ENCODE data around the gene TBCB.
A peak's percentile ranks its signal among the peaks of the same experiment; 100 is the strongest.
"Not testable (repeated sequence)": the region's sequence is repeated elsewhere in the genome, so short reads cannot be mapped to it uniquely, and the experiment has no call there.

The TBCB gene, protein sequence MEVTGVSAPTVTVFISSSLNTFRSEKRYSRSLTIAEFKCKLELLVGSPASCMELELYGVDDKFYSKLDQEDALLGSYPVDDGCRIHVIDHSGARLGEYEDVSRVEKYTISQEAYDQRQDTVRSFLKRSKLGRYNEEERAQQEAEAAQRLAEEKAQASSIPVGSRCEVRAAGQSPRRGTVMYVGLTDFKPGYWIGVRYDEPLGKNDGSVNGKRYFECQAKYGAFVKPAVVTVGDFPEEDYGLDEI
- 32.6 to 54.3 (median 49.6) reads per million in 4 donors for total RNA-seq

DNA sequence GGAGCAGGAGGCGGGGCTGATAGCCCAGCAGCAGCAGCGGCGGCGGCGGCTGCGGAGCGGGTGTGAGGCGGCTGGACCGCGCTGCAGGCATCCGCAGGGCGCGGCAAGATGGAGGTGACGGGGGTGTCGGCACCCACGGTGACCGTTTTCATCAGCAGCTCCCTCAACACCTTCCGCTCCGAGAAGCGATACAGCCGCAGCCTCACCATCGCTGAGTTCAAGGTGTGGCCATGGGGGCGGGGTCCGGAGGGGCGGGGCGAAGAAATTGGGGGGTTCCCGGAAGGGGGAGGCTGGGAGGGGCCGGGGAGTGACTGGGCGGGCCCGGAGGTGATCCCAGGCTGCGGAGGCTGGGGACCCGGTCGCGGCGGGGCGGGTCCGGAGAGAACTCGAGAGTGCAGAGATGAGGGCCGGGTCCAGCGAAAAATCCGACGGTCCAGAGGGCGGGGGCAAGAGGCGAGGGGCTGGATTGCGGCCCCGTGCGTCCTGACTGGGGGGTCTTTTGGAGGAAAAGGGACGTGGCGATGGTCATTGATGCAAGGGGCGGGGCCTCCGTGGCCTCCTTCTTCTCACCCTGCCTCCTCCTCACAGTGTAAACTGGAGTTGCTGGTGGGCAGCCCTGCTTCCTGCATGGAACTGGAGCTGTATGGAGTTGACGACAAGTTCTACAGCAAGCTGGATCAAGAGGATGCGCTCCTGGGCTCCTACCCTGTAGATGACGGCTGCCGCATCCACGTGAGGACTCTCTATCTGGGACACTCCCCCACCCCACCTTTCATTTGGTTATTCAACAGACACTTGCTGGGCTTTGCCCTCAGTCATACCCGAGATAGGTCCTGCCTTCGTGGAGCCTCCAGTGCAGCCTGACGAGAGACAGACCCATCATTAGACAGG is at the start of gene TBCB:
Gene TBCB (plus strand): TSS at position 16 of the 891 bp plus-strand sequence. CDS start 93 bp downstream, at position 109.
- DNase-seq: peak in 4 of 5 donors; percentile 84 to 90 (median 87)

DNA sequence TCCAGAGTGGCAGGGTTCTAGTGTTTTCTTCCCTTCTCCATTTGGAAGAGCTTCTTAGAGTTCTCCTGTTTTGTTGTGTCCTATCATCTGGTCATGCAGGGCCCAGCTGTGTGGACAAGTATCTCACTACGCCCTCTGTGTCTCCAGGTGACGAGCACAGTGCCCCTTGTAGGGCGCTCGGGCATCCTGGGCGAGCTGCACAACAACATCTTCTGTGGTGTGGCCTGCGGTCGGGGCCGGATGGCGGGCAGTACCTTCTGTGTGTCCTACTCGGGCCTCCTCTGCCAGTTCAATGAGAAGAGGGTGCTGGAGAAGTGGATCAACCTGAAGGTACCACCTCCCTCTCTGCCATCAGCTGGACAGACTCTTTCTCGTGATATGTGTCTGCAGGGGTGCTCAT is 47.6 kb upstream of the TBCB start:
- no peak for DNase-seq

DNA sequence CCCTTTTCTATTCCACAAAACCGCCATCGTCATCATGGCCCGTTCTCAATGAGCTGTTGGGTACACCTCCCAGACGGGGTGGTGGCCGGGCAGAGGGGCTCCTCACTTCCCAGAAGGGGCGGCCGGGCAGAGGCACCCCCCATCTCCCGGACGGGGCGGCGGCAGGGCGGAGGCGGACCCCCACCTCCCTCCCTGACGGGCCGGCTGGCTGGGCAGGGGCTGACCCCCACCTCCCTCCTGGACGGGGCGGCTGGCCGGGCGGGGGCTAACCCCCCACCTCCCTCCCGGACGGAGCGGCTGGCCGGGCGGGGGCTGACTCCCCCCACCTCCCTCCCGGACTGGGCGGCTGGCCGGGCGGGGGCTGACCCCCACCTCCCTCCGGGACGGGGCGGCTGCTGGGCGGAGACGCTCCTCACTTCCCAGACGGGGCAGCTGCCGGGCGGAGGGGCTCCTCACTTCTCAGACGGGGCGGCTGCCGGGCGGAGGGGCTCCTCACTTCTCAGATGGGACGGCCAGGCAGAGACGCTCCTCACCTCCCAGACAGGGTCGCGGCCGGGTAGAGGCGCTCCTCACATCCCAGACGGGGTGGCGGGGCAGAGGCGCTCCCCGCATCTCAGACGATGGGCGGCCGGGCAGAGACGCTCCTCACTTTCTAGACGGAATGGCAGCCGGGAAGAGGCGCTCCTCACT is 46.3 kb upstream of the TBCB start:
- not testable (repeated sequence) for DNase-seq

DNA sequence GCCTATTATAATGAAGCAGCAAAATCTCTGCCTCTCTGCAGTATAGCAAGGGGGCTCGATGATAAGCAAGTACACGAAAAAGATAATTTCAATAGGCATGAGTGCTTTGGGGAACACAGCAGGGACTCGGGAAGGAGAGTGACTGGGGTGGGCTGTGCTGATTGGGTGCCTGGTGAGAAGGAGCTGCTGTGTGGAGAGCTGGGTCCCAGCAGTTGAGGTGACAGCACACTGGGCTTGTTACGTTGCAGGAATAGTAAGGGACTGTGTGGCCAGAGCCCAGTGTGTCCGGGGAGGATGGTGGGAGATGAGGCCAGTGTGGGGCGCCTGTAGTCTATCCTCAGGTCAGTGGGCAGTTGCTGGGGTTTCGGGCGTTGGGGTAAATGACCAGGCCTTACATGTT is 43.2 kb upstream of the TBCB start:
- no peak for DNase-seq

DNA sequence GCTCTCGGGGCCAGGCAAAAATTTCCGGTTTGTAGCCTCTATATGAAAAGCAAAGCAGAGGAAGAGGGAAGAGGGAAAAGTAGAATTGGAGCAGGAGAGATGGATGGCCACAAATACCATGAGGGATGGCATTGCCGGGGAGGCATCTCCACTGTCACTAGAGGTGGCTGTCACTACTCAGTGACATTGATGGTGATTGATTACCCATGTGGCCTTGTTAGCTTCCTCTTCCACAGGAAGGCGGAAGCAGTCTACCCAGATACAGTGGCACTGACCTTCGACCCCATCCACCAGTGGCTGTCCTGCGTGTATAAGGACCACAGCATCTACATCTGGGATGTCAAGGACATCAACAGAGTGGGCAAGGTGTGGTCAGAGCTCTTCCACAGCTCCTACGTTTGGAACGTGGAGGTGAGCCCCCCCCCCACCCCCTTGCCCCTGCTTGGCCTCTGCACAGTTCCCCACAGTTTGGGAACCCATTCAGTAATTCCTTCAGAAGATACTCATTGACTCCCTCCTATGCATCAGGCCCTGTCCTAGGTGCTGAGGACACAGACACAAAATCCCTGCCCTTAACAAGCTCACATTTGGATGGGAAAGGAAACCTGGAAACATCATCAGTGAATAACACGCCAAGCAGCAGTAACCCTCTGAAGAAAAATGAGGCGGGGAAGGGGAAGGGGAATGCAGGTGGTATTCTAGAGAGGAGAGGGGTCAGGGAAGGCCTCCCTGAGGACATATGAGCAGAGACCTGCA is 42.0 kb upstream of the TBCB start:
- DNase-seq: no peak

DNA sequence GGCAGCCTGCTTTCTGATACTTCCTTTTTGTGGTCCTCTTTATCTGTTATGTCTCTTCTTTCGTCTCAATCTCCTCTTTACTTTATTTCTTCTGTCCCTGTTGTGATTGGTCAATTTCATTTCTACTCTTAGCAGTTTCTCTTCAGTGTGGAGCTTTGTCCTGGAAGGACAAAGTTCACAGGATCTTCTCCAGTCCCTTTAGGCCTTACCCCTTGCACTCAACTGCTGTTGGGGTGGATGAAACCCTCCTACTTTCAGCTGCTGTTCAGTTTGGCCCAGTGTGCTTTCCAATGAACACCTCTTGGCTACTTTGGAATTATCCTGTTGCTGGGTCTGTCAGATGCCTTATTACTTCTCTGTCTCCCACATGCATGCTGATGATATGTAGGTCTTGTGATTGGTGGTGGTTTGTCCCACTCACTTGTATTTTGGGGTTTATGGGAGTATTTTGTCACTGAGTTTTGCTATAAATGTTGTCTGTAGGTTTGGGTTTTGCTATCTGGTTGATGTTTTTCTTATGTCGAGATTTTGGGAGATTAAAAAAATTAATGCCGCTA is 35.8 kb upstream of the TBCB start:
- DNase-seq: no peak

DNA sequence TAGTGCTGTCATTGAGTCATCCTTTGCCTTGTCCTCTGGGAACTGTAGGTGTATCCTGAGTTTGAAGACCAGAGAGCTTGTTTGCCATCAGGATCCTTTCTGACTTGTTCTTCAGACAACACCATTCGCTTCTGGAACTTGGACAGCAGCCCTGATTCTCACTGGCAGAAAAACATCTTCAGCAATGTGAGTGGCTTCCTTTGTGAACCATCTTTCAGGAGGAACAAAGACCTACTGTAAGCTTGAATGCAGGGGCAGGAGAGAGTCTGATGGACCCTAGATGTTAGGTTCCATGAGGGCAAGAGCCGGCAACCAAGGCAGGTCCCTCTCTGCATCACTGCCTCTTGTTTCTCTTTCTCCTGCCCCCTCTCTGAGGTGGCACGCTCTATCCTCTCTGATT is 33.9 kb upstream of the TBCB start:
- no peak for DNase-seq

DNA sequence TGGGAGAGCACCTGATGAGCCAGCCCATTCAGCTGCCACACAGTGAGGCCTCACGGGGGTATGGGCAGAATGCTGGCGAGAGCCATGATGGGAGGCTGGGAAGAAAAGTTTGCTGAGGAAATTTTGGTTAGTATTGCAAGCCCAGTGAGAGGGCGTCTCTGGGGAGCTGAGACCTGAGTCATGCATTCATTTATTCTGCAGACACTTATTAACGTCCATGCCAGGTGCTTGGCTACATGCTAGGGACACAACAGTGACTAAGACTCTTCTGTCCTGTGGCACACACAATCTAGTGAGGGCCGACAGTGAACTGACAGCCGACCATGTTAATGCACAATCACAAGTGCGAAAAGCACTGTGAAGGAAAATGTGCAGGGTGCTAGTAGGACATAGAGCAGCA is 33.4 kb upstream of the TBCB start:
- no peak for DNase-seq

DNA sequence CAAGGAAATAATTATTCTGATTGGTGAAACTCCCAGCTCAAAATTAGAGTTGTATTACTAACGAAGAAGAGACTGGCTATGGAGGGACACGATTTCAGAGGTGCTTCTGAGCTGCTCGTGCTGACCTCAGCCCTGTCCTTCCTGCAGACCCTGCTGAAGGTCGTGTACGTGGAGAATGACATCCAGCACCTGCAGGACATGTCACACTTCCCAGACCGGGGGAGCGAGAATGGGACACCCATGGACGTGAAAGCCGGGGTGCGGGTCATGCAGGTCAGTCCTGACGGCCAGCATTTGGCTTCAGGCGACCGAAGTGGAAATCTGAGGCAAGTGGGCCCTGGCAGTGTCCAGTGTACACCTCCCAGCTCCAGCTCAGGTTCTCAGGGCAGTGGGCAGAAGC is 32.4 kb upstream of the TBCB start:
- no peak for DNase-seq

DNA sequence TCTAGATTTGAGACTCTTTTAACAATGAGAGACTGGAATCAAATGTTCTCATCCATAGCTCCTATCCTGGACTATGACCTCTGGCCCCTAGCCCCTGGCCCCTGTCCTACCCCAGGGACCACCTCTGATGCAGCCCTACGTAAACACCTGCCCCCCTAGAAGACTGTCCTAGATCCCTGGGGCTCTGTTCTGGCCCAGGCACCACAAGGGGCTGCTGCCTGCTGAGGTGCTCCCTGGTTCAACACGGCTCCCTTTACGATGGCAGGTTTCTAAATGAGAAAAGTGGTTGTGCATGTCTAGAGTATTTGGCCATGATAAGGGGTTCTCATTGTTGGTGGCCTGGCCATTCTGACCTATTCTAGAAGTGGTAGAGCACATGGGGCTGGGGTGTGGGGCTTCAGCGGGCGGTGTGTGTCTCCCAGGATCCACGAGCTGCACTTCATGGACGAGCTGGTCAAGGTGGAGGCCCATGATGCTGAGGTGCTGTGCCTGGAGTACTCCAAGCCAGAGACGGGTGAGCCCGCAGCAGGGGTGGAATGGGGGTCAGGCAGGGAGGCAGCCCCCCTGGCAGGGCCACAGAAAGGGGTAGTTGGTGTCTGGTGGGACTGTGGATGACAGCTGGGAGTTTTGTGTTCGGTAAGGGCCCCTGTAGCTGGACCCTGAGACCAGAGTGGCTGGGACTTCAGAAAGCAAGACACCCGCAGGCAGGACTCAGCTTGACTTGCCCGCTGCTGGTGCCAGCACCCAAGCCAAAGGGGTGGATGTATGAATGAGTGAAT is 30.8 kb upstream of the TBCB start:
- no peak for DNase-seq

DNA sequence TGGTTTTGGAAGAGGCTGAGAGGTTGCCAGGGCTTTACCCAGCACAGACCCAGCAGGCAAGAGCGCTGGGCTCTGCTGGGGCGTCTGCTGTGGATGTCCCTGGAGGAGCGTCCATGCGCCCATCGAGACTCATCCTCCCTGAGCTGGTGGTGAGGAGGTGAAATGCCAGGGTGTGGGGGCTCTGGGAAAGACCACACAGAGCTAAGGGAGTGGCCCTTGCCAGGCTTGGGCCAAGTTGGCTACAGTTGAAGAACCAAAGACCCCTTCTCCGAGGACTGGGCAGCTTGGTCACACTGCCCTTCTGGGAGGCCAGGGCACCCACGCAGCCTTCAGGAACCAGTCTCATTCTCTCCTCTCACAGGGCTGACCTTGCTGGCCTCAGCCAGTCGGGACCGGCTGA is 28.9 kb upstream of the TBCB start:
- no peak for DNase-seq

DNA sequence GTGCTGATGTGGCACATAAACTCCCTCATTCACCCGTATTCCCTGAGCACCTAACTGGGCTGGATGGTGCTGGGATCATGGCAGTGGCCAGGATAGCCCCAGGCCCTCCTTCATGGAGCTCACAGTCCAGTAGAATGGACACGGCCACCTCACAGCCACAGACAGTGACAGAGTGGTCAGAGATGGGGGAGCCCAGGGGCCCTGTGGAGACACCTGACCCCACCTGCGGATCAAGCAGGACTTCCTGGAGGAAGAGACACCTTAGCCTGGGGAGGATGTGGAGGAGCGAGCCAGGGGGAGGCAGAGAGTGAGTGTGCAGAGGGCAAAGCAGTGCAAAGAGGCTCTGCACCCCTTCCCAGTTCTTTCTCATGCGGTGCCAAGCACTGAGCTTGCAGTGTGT is 25.4 kb upstream of the TBCB start:
- DNase-seq: no peak

DNA sequence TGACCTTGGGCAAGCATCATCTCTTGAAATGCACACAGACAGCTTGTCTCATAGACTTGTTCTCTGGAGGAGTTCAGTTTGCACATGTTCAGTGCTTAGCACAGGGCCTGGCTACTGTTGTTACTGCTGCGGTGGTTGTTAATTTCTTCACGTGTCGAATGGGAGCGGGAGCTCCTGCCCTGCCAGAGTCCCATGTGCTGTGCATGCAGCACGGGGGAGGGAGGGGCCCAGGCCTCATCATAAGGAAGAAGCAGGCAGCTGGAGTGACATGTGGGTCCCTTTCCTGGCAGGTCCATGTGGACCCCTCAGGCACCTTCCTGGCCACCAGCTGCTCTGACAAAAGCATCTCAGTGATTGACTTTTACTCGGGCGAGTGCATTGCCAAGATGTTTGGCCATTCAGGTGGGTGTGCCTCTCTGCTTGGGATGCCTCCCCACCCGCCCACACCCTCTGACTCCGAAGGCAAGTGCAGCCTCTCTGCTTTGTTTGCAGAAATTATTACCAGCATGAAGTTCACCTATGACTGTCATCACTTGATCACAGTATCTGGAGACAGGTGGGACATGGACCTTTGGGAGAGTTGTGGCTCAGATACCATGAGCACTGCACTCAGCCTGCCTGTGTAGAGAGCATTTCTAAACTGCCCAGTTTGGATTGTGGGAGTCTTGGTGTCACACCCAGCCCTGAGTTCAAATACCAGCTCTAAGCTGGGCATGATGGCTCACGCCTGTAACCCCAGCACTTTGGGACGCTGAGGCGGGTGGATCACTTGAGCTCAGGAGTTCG is 24.2 kb upstream of the TBCB start:
- DNase-seq: no peak

DNA sequence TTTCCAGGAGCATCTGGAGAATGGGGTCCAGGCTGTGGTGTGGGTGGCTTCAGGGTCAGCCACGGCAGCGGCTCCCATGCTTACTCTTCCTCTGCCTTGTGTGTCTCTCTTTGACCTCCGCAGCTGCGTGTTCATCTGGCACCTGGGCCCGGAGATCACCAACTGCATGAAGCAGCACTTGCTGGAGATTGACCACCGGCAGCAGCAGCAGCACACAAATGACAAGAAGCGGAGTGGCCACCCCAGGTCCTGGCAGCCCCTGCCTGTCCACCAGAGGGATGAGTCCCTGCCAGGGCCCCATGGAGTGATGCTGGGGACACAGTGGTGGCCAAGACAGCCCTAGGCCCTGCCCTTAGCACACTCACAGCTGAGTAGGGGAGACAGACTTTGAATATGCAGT is 22.7 kb upstream of the TBCB start:
- no peak for DNase-seq

DNA sequence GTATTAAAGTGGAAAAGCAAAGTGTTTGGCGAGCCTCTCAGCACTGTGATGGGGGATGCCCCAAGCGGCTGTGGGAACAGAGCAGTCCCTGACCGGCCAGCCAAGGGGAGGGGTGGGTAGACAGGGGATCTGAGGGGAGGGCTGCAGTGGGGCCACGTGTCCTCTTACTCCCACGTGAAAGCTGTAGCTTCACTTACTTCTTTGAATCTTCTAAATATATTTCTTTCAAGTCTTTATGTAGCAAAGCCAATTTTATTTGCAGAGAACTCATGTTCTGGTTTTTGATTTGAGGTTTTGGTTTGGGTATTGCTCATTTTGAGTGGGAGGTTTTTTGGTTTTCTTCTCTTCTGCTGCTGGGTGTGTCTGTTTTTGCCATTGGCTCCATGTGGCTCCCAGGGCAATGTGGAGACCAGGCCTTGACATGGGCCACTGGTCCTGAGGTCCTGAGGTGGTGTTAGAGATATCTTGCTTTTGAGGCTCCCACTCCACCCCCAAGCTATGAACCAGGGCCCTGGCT is 22.1 kb upstream of the TBCB start:
- DNase-seq: no peak

DNA sequence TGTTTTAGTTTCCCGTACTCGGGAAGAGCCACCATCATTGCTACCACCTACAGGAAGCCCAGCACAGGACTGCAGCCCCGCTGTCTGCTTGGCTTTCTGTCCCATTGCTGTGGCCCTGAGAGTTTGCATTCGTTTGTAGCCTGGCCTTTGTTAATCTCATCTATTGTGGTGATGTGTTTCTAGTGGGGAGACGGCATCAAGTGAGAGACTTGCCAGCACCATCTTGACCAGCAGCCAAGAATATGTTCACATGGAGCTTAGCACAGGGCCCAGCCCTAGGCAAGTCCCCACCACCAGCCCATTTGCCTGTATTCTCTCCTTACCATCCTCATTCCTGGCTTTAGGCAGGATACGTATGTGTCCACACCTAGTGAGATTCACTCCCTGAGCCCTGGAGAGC is 21.6 kb upstream of the TBCB start:
- no peak for DNase-seq

DNA sequence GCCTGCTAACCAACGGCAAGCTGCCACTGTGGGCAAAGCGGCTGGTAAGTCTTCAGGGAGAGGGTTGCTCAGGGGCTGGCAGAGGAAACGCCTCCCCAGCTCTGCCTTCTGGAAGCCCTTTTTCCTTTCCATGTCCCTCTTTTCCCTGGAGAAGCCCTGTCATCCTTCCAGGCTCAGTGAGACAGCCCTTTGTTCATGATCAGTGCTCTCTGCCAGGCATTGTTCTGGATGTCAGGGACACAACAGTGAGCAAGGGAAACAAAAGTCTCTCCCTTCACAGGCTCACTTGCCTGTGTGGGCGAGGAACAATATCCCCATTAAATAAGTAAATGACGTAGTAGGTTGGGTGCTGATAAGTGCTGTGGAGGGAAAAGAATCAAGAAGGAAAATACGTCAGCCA is 18.2 kb upstream of the TBCB start:
- DNase-seq: no peak

DNA sequence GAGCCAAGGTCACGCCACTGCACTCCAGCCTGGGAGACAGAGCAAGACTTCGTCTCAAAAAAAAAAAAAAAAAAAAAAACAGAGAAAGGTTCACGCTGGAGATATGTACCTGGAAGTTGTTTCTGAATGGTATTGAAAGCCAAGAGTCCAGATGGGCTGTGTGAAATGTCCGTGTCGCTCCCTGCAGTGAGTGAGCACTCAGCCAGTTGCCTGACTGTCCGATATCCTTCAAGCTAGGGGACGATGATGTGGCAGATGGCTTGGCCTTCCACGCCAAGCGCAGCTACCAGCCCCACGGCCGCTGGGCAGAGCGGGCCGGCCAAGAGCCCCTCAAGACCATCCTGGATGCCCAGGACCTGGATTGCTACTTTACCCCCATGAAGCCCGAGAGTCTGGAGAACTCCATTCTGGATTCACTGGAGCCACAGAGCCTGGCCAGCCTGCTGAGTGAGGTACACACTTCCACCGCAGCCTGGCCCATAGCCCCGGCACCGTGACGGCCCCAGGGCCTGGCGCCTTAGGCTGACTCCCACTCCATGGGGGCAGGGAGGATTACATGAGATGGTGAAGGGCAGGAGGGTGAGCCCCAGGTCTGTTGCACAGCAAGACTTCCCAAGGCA is 16.0 kb upstream of the TBCB start:
- no peak for DNase-seq

DNA sequence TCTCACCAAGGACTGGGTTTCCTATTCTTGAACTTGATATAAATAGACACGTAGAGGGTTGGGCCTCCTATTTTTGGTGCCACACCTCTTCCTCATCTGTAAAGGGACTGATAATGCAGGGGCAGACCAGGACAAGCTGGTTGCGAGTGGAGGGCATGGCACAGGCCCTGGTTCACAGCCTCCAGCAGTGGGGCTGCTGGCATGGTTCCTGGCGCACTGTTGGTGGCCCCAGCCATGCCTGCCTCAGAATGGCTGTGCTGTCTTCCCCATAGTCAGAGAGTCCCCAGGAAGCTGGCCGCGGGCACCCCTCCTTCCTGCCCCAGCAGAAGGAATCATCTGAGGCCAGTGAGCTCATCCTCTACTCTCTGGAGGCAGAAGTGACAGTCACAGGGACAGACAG is 14.8 kb upstream of the TBCB start:
- DNase-seq: no peak

Measured in T-helper 1 cell (primary cell).